ENCODE measurements around the gene LPP. TPM values are rescaled to one million over a fixed set of nuclear protein-coding genes. Genes with fewer than 3 reads are reported as not detected.

The LPP gene
- total RNA-seq, 3 donors from 2014 or later (not counting 1 experiment from before 2014, with no cell fraction given), result 137 to 163 (median 149) TPM

- H3K9me3 ChIP-seq (ENCODE audit: control insufficient read depth, insufficient read depth, low read length), result no peaks in the 10 kb centered on the region
- WGBS (ENCODE audit: insufficient coverage), result 97% methylated on average over 5 of the region's 5 CpGs
- H3K4me3 Mint-ChIP-seq, result no peak overlapping the region
- no peaks in the 10 kb centered on the region for H3K27me3 ChIP-seq (ENCODE audit: control insufficient read depth, insufficient read depth, low read length)
- H3K4me1 Mint-ChIP-seq, result peaks cover 33 to 37% of the 10 kb centered on the region in 2 donors
- no peaks in the 10 kb centered on the region for H3K9me3 Mint-ChIP-seq
- no peaks in the 10 kb centered on the region for H3K36me3 ChIP-seq (ENCODE audit: control insufficient read depth, insufficient read depth, low read length)
- H3K36me3 Mint-ChIP-seq, result no peaks in the 10 kb centered on the region
- peaks cover 7% of the 10 kb centered on the region for H3K4me1 ChIP-seq (ENCODE audit: control insufficient read depth, insufficient read depth, low read length)
- H3K27ac ChIP-seq (ENCODE audit: low read length), result no peak overlapping the region
- ATAC-seq, result no peak
- intact Hi-C loops (cut with micrococcal nuclease), result no loop called here
- H3K4me3 ChIP-seq (ENCODE audit: low read length), result no peak overlapping the region
- no peak for DNase-seq
- no peak for TF ChIP-seq CTCF (IDR thresholded peaks at IDR 0.05)
- no peaks in the 10 kb centered on the region for H3K27me3 Mint-ChIP-seq (ENCODE audit: low read depth in 2 of 2)
- no peak overlapping the region for H3K27ac Mint-ChIP-seq
Measured at GRCh38 chr3:188343894-188344293, 189.9 kb downstream of the LPP start.

GRCh38 chr3:188345223-188345622, 191.3 kb downstream of the LPP start:
- Histone ChIP-seq H3K27me3 (ENCODE audit: control insufficient read depth, insufficient read depth, low read length) (no peaks in the 10 kb centered on the region), H3K4me1 (ENCODE audit: control insufficient read depth, insufficient read depth, low read length) (no peaks in the 10 kb centered on the region), H3K9me3 (ENCODE audit: control insufficient read depth, insufficient read depth, low read length) (no peaks in the 10 kb centered on the region), H3K27ac (ENCODE audit: low read length) (no peak overlapping the region), H3K36me3 (ENCODE audit: control insufficient read depth, insufficient read depth, low read length) (no peaks in the 10 kb centered on the region), H3K4me3 (ENCODE audit: low read length) (no peak overlapping the region)
- H3K36me3 Mint-ChIP-seq, result no peaks in the 10 kb centered on the region
- ATAC-seq (no peak), DNase-seq (no peak)
- H3K4me3 Mint-ChIP-seq, result no peak overlapping the region
- no peak overlapping the region for H3K27ac Mint-ChIP-seq
- 100% methylated on average over 3 of the region's 5 CpGs for WGBS (ENCODE audit: insufficient coverage)
- no peaks in the 10 kb centered on the region for H3K9me3 Mint-ChIP-seq
- H3K27me3 Mint-ChIP-seq (ENCODE audit: low read depth in 2 of 2), result no peaks in the 10 kb centered on the region
- H3K4me1 Mint-ChIP-seq, result peaks cover 25 to 32% of the 10 kb centered on the region in 2 donors
- no peak for TF ChIP-seq CTCF (IDR thresholded peaks at IDR 0.05)
- intact Hi-C loops (cut with micrococcal nuclease), result no loop called here

- no peak for TF ChIP-seq CTCF (IDR thresholded peaks at IDR 0.05)
Measured at GRCh38 chr3:188348435-188349244, 194.7 kb downstream of the LPP start.

More at GRCh38 chr3:188348435-188349244, 194.7 kb downstream of the LPP start:
- Mint-ChIP-seq H3K36me3 (peaks cover 8% of the 10 kb centered on the region), H3K27me3 (ENCODE audit: low read depth in 2 of 2) (no peaks in the 10 kb centered on the region), H3K27ac (no peak overlapping the region), H3K4me1 (peaks cover 11 to 36% of the 10 kb centered on the region in 2 donors), H3K4me3 (no peak overlapping the region), H3K9me3 (no peaks in the 10 kb centered on the region)
- WGBS (ENCODE audit: insufficient coverage), result 94% methylated on average over 6 of the region's 9 CpGs
- no peak for ATAC-seq
- H3K27ac ChIP-seq (ENCODE audit: low read length), result no peak overlapping the region
- H3K27me3 ChIP-seq (ENCODE audit: control insufficient read depth, insufficient read depth, low read length), result no peaks in the 10 kb centered on the region
- DNase-seq, result no peak
- H3K4me3 ChIP-seq (ENCODE audit: low read length), result no peak overlapping the region
- H3K9me3 ChIP-seq (ENCODE audit: control insufficient read depth, insufficient read depth, low read length), result no peaks in the 10 kb centered on the region
- H3K36me3 ChIP-seq (ENCODE audit: control insufficient read depth, insufficient read depth, low read length), result no peaks in the 10 kb centered on the region
- intact Hi-C loops (cut with micrococcal nuclease), result no loop called here
- no peaks in the 10 kb centered on the region for H3K4me1 ChIP-seq (ENCODE audit: control insufficient read depth, insufficient read depth, low read length)
